HUES48 (cell line): ENCODE measurements around the gene SF3A2.

Experiments
- H3K27ac ChIP-seq: one replicate; pipeline ENCODE4 v1.7.0; 2013; ENCODE audit warnings: low read depth, low read length, inconsistent platforms
- H3K27me3 ChIP-seq: 2 replicates; pipeline ENCODE4 v1.6.1; 2013; ENCODE audit warnings: mild to moderate bottlenecking, low read length; ENCODE audit not compliant: control insufficient read depth, insufficient read depth
- H3K36me3 ChIP-seq: 2 replicates; pipeline ENCODE4 v1.6.1; 2013; ENCODE audit warnings: low read length; ENCODE audit not compliant: control insufficient read depth, insufficient read depth
- H3K4me1 ChIP-seq: 2 replicates; pipeline ENCODE4 v1.6.1; 2013; ENCODE audit warnings: mild to moderate bottlenecking, low read length; ENCODE audit not compliant: control insufficient read depth, insufficient read depth
- H3K4me3 ChIP-seq: 2 replicates; pipeline ENCODE4 v1.5.1; 2013; ENCODE audit warnings: mild to moderate bottlenecking, low read depth, low read length
- H3K9ac ChIP-seq: 2 replicates; pipeline ENCODE4 v1.6.1; 2013; ENCODE audit warnings: mild to moderate bottlenecking, low read depth, low read length, moderate library complexity
- H3K9me3 ChIP-seq: 2 replicates; pipeline ENCODE4 v1.6.1; 2013; ENCODE audit warnings: low read length; ENCODE audit not compliant: control insufficient read depth, insufficient read depth

The SF3A2 gene

DNA sequence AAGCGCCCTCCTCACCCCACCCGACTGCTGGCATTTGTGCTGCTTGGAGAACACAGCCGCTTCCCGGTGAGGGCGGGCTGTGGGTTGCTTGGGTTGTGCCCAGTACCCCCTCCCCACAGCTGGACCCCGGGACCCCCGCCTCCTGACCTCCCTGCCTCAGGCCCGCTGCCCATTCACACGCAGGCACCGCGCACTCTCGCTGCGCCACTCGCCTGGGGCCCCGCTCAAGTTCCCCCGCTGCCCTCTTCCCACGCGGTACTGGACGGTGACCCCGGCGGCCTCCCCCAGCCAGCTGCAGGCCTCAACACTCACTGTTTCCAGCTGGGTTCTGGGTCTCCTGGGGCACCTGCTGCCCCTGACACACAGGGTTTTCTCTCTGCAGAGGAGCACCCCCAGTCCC is 16.9 kb upstream of the SF3A2 start:
- H3K27ac ChIP-seq: no peak overlapping the region
- no peaks in the 10 kb centered on the region for H3K4me1 ChIP-seq
- no peak overlapping the region for H3K4me3 ChIP-seq
- peaks cover 76% of the 10 kb centered on the region for H3K36me3 ChIP-seq
- no peaks in the 10 kb centered on the region for H3K9me3 ChIP-seq
- H3K9ac ChIP-seq: no peak overlapping the region
- H3K27me3 ChIP-seq: no peaks in the 10 kb centered on the region

DNA sequence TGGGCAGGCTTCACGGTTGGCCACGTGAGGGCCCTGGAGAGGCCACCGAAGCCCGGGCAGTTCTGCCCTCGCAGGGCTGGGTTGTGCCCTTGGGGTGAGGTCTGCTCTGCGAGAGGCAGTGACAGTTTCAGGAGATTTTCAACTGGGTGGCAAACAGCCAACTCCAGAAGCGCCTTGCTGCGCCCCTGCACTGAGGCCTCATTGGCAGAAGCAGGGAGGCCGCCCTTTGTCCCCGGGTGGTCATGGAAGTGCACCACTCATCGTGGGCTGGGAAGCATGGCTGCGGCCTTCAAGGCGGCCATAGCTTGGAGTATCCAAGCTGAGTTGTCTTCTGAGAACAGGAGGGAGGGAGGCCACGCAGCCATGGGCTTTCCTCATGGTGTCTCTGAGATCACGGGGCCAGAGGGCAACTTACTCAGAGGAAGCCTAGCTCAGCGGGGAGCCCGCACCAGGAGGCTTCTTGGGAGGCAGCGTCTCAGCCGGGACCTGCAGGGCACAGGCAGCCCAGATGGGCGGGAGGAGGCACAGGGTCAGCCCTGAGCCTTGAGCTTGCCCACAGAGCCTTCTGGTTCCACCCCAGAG is 15.3 kb upstream of the SF3A2 start:
- no peak overlapping the region for H3K9ac ChIP-seq
- H3K9me3 ChIP-seq: no peaks in the 10 kb centered on the region
- no peaks in the 10 kb centered on the region for H3K4me1 ChIP-seq
- H3K4me3 ChIP-seq: no peak overlapping the region
- H3K27me3 ChIP-seq: no peaks in the 10 kb centered on the region
- peaks cover 76% of the 10 kb centered on the region for H3K36me3 ChIP-seq
- no peak overlapping the region for H3K27ac ChIP-seq

DNA sequence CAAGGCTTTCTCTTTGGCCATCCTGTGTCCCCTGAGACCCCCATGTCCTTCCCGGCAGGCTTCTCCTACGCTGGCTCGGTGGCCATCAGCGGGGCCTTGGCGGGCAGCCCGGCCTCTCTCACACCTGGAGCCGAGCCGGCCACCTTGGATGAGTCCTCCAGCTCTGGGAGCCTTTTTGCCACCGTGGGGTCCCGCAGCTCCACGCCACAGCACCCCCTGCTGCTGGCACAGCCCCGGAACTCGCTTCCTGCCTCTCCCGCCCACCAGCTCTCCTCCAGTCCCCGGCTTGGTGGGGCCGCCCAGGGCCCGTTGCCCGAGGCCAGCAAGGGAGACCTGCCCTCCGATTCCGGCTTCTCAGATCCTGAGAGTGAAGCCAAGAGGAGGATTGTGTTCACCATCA is 14.7 kb upstream of the SF3A2 start:
- H3K9ac ChIP-seq: no peak overlapping the region
- no peak overlapping the region for H3K27ac ChIP-seq
- H3K36me3 ChIP-seq: peaks cover 76% of the 10 kb centered on the region
- H3K27me3 ChIP-seq: no peaks in the 10 kb centered on the region
- H3K4me3 ChIP-seq: no peak overlapping the region
- H3K9me3 ChIP-seq: no peaks in the 10 kb centered on the region
- no peaks in the 10 kb centered on the region for H3K4me1 ChIP-seq

DNA sequence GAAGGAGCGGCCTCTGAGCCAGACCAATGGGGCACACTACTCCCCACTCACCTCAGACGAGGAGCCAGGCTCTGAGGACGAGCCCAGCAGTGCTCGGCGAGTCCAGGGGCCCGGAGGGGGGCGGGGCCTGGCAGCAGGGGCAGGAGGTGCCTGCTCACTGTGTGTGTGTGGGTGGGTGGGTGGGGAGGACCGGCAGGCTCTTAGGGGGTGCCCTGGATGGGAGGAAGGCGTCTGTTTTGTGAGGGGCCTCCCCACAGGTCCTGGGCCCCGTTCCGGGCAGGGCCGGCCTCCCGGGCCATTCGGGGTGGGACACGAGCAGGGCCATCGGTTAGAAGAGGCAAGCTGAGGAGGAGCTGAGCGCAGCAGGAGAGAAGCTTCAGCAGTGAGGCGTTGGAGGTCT is 13.2 kb upstream of the SF3A2 start:
- no peaks in the 10 kb centered on the region for H3K27me3 ChIP-seq
- H3K4me3 ChIP-seq: no peak overlapping the region
- H3K27ac ChIP-seq: no peak overlapping the region
- no peaks in the 10 kb centered on the region for H3K4me1 ChIP-seq
- peaks cover 70% of the 10 kb centered on the region for H3K36me3 ChIP-seq
- no peak overlapping the region for H3K9ac ChIP-seq
- no peaks in the 10 kb centered on the region for H3K9me3 ChIP-seq

DNA sequence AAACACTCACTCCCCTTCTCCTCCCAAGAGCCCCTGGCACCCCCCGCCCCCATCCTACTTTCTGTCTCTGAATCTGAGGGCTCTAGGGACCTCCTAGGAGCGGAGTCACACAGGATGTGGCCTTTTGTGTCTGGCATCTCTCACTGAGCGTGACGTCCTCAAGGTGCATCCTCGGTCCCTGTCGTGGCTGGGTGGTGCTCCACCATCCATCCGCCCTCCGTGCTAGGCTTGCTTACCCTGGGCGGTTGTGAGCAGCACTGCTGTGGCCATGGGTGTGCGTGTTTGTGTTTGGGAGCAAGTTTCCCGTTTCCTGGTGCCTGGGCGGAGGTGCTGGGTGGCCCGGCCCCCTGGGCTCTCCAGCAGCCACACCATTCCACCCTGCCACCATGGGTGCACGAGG is 12.7 kb upstream of the SF3A2 start:
- H3K9ac ChIP-seq: no peak overlapping the region
- no peaks in the 10 kb centered on the region for H3K27me3 ChIP-seq
- no peaks in the 10 kb centered on the region for H3K4me1 ChIP-seq
- H3K9me3 ChIP-seq: no peaks in the 10 kb centered on the region
- no peak overlapping the region for H3K27ac ChIP-seq
- H3K36me3 ChIP-seq: peaks cover 74% of the 10 kb centered on the region
- no peak overlapping the region for H3K4me3 ChIP-seq

DNA sequence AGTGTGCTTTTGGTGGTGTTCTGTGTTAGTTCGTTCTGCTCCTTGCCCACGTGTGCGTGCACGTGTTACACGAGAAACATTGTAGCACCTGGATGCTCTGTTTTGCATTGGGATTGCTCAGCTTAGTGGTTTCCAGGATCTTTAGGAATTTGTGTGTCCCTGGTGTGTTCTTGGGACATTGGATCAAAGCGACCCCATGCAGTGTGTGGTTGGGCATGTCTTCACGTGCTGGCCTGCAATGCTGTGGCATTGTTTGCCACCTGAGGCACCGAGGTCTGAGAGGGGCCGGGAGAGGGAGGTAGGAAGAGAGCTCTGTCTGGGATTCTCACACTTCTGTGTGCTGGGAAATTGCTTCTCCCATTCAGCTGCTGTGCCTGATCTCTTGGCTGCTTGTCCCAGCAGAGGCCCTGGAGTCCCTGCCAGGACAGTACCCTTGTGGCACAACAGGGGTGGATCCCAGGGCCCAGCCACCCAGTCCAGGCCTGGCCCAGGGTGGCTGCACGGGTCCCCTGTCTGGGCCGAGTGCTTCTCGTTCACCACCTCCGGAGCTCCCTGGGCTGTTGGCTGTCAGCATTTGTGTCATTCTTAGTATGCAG is 11.8 kb upstream of the SF3A2 start:
- Histone ChIP-seq H3K27ac (no peak overlapping the region), H3K36me3 (peaks cover 75% of the 10 kb centered on the region), H3K4me1 (no peaks in the 10 kb centered on the region)

DNA sequence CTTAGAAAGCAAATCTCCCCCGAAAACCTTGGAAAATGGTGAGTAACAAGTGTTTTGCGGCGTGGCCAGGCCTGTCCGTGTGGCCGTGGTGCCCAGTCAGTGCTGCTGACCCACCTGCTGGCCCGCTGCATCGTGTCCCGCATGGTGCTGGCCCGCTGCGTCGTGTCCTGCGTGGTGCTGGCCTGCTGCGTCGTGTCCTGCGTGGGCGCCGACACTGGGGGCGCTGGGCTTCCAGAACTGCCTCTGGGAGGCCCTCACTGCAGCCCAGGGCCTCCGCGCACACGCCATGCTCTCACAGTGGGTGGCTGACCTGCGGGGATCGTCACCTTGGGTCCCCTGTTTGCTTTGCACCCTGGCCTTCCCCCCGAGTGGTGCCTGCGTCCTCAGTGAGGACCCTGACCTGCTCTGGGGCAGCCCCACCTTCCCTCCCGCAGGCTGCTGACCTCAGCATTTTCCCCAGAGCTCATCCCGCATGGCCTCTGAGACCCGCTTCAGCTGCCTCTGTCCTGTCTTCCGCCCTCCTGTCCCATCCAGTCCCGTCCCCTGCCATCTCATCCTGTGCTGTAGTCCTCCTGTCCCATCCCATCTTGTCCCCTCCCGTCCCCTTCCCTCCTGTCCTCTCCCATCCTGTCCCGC is 11.1 kb upstream of the SF3A2 start:
- H3K27ac ChIP-seq: no peak overlapping the region
- no peaks in the 10 kb centered on the region for H3K9me3 ChIP-seq
- H3K27me3 ChIP-seq: no peaks in the 10 kb centered on the region
- no peaks in the 10 kb centered on the region for H3K4me1 ChIP-seq
- no peak overlapping the region for H3K4me3 ChIP-seq
- no peak overlapping the region for H3K9ac ChIP-seq
- H3K36me3 ChIP-seq: peaks cover 75% of the 10 kb centered on the region

More for the DNA sequence above, 11.8 kb upstream of the SF3A2 start:
- Histone ChIP-seq H3K9ac (no peak overlapping the region), H3K4me3 (no peak overlapping the region), H3K9me3 (no peaks in the 10 kb centered on the region), H3K27me3 (no peaks in the 10 kb centered on the region)

DNA sequence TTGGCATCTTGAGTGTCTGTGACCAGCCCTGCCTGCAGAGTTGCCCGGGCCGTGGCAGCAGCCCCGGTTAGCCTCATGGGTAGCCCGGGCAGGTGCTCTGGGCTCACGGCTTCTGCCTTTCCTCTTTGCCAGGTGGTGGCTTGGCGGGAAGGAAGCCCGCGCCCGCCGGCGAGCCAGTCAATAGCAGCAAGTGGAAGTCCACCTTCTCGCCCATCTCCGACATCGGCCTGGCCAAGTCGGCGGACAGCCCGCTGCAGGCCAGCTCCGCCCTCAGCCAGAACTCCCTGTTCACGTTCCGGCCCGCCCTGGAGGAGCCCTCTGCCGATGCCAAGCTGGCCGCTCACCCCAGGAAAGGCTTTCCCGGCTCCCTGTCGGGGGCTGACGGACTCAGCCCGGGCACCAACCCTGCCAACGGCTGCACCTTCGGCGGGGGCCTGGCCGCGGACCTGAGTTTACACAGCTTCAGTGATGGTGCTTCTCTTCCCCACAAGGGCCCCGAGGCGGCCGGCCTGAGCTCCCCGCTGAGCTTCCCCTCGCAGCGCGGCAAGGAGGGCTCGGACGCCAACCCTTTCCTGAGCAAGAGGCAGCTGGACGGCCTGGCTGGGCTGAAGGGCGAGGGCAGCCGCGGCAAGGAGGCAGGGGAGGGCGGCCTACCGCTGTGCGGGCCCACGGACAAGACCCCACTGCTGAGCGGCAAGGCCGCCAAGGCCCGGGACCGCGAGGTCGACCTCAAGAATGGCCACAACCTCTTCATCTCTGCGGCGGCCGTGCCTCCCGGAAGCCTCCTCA is 10.4 kb upstream of the SF3A2 start:
- no peak overlapping the region for H3K4me3 ChIP-seq
- H3K27me3 ChIP-seq: no peaks in the 10 kb centered on the region
- H3K36me3 ChIP-seq: peaks cover 69% of the 10 kb centered on the region
- no peak overlapping the region for H3K27ac ChIP-seq
- no peak overlapping the region for H3K9ac ChIP-seq
- H3K9me3 ChIP-seq: no peaks in the 10 kb centered on the region
- H3K4me1 ChIP-seq: no peaks in the 10 kb centered on the region

DNA sequence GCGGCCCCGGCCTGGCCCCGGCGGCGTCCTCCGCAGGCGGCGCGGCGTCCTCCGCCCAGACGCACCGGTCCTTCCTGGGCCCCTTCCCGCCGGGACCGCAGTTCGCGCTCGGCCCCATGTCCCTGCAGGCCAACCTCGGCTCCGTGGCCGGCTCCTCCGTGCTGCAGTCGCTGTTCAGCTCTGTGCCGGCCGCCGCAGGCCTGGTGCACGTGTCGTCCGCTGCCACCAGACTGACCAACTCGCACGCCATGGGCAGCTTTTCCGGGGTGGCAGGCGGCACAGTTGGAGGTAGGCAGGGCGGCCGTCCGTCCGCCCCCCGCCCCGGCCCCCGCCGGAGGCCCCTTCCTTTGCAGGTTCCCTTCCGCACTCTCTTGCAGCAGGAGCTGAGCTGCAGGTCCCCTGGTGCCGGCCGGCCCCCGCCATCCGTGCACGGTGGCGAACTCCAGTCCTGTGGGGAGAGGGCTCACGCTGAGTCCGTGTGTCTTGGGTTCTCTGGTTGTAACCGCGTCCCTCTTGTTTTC is 9.7 kb upstream of the SF3A2 start:
- Histone ChIP-seq H3K9ac (no peak overlapping the region), H3K9me3 (no peaks in the 10 kb centered on the region), H3K4me1 (no peaks in the 10 kb centered on the region), H3K27me3 (no peaks in the 10 kb centered on the region), H3K36me3 (peaks cover 67% of the 10 kb centered on the region), H3K27ac (no peak overlapping the region), H3K4me3 (no peak overlapping the region)

DNA sequence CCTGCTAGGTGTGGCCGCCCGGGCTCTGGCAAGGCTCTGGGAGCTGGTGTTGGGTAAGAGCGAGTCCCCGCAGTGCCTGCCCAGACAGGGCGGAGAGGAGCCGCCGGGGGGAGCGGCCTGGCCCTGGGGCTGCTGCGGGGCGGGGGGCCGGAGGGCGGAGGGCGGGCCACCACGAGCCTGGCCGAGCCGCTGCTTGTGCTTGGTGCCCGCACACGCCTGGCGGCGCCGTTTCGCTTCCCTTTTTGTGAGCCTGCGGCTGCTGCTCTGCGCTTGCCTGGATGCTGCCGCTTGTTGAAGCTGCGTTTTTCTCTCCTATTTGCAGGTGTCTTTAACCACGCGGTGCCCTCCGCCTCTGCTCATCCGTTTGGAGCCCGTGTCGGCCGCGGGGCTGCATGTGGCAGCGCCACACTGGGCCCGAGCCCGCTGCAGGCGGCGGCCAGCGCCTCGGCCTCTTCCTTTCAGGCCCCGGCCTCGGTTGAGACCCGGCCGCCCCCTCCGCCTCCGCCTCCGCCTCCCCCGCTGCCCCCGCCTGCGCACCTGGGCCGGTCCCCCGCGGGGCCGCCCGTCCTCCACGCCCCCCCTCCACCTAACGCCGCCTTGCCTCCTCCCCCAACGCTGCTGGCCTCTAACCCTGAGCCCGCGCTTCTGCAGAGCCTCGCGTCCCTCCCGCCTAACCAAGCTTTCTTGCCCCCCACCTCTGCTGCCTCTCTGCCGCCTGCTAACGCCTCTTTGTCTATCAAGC is 9.0 kb upstream of the SF3A2 start:
- Histone ChIP-seq H3K9ac (no peak overlapping the region), H3K4me3 (no peak overlapping the region), H3K27ac (no peak overlapping the region)

More for the DNA sequence above, 9.0 kb upstream of the SF3A2 start:
- Histone ChIP-seq H3K27me3 (no peaks in the 10 kb centered on the region), H3K4me1 (no peaks in the 10 kb centered on the region), H3K9me3 (no peaks in the 10 kb centered on the region), H3K36me3 (peaks cover 65% of the 10 kb centered on the region)
